Adrenal gland (tissue), 12 donors: ENCODE data around the gene KIF14. TPM values are rescaled to one million over a fixed set of nuclear protein-coding genes. Genes with fewer than 3 reads are reported as not detected.
"Not testable (repeated sequence)": the region's sequence is repeated elsewhere in the genome, so short reads cannot be mapped to it uniquely, and the experiment has no call there.

Experiments
- DNase-seq, 7 donors: peaks; one replicate each; pipeline ENCODE4 v3.0.0-alpha.2; 2019 to 2020
- H3K27ac ChIP-seq, 5 donors: fragments of 200-600 bp; sonication (generic) in 4 of 5; 1 replicate in 3 of 5; 2 replicates in 2 of 5; pipeline versions ENCODE4 v1.5.1 to v1.8.0; 2016 to 2020; ENCODE audit warnings: mild to moderate bottlenecking in 1 of 5
- H3K27me3 ChIP-seq: fragments of 200-600 bp; 2 replicates; pipeline ENCODE4 v1.8.0; 2021
- H3K36me3 ChIP-seq, 2 donors: fragments of 200-600 bp; replicated peaks in 1 of 2; 1 replicate in 1 of 2; 2 replicates in 1 of 2; pipeline versions ENCODE4 v1.5.1 to v1.8.0; 2018 to 2022
- H3K4me1 ChIP-seq, 2 donors: fragments of 200-600 bp; replicated peaks in 1 of 2; 1 replicate in 1 of 2; 2 replicates in 1 of 2; pipeline versions ENCODE4 v1.5.1 to v1.8.0; 2018 to 2021
- H3K4me3 ChIP-seq, 4 donors: fragments of 200-600 bp; sonication (generic) in 3 of 4; one replicate each; pipeline ENCODE4 v1.5.1; 2016 to 2018
- H3K9me3 ChIP-seq, 3 donors: fragments of 200-600 bp; sonication (generic) in 1 of 3; replicated peaks in 1 of 3; 1 replicate in 2 of 3; 2 replicates in 1 of 3; pipeline versions ENCODE4 v1.5.1 to v1.8.0; 2016 to 2021
- CTCF ChIP-seq, 6 experiments: fragments of 450-650 bp in 4 of 6; fragments of 200-600 bp in 2 of 6; sonication (generic) in 1 of 6; IDR thresholded peaks; 1 replicate in 5 of 6; 2 replicates in 1 of 6; pipeline versions ENCODE4 v1.5.1 to v1.8.0; 2016 to 2021; ENCODE audit warnings: antibody characterized with exemption in 6 of 6, mild to moderate bottlenecking in 2 of 6, moderate library complexity in 1 of 6
- POLR2A ChIP-seq, 2 donors: fragments of 450-650 bp; IDR thresholded peaks; one replicate each; pipeline ENCODE4 v1.6.1; 2017; ENCODE audit warnings: antibody characterized with exemption in 2 of 2, mild to moderate bottlenecking in 2 of 2, moderate library complexity in 1 of 2
- WGBS, 4 donors: extraction: QIAGEN DNeasy Blood & Tissue Kit in 2 of 4; methylation state at CpG; one replicate each; pipeline versions ENCODE4 v1.1.5 to v1.1.7; 2013 to 2017; 5-methylcytosine and 5-hydroxymethylcytosine counted together
- intact Hi-C, 2 donors: fragments of 100-400 bp; cut with DNase I; formaldehyde crosslinking; loops; one replicate each; pipeline versions ENCODE4 v1.14.1 to v1.15.0; 2022 to 2023
- polyA plus RNA-seq, 3 donors: library from polyadenylated mRNA; stranded (reverse); fragments of 200-250 nt in 2 of 3; fragments of 350-450 nt in 1 of 3; fragmentation: Illumina TruSeq in 1 of 3; extraction: RNeasy Lipid Tissue Mini Kit (QIAGEN cat#74804) in 1 of 3; gene quantifications; one replicate each; pipeline ENCODE4 v1.2.3, GENCODE V29; 2013 to 2014
- total RNA-seq, 9 donors: library from RNA; depleted of rRNA in 4 of 9; stranded (reverse); fragments of >200 nt in 4 of 9; fragments of 120-200 nt in 1 of 9; fragmentation: NEBNext Ultra II Directional in 1 of 9; extraction: Animal tissue kit (Norgen Biotek cat#: 25700) in 1 of 9; gene quantifications; one replicate each; pipeline versions ENCODE4 v1.1.0 to v1.2.4, GENCODE V29; 2013 to 2023
- donor health status: healthy with polysubstance abuse.
- donor health status: Bipolar disorder and iron deficiency.
- donor health status: DM: yes; HTN: yes; CAD: no.
- donor health status: DM: no; HTN: no; CAD: no.
- donor health status: DM: no; HTN: no; CAD: no.
- donor health status: DM: yes; HTN: yes; CAD: no.

KIF14 gene
- total and polyA plus RNA-seq, 12 donors: 0.07 to 3.5 (median 0.32) TPM

- no peak overlapping the region for H3K27ac ChIP-seq
- H3K4me1 ChIP-seq: peaks cover under 1% of the 10 kb centered on the region in 2 donors
- H3K36me3 ChIP-seq: no peaks in the 10 kb centered on the region
- no peaks in the 10 kb centered on the region for H3K9me3 ChIP-seq
- TF ChIP-seq POLR2A (IDR thresholded peaks at IDR 0.05) (no peak), CTCF (IDR thresholded peaks at IDR 0.05) (no peak)
- no peak for DNase-seq
- WGBS, 4 donors: 43 to 90% (median 65%) methylated on average over 1 to 2 of the region's 2 CpGs
- H3K27me3 ChIP-seq: no peaks in the 10 kb centered on the region
- H3K4me3 ChIP-seq: no peak overlapping the region
- intact Hi-C loops: no loop called here
These were observed 13.9 kb upstream of the KIF14 start for GRCh38 chr1:200634261-200635122.

DNA sequence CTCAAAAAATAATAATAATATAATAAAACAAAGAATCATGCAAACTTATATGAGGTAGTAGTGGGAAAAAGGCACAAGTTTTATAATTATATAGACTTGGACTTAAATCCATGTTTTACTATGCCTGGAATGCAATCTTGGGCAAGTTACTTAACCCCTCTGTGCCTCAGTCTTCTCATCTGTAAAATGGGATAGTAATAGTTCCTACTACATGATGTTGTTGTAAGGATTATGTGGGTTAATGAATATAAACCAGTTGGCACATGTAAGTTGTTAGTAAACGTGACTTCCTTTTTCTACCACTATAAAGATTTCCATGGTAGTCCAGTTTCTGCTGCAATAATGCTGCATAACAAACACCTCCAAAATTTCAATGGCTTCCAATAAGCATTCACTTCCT is 10.8 kb upstream of the KIF14 start:
- 82 to 100% (median 87%) methylated on average over 1 of the region's 1 CpG for WGBS, 4 donors
- Histone ChIP-seq H3K27me3 (no peaks in the 10 kb centered on the region), H3K27ac (no peak overlapping the region), H3K4me1 (peaks cover 0 to 3% of the 10 kb centered on the region in 2 donors), H3K4me3 (no peak overlapping the region), H3K9me3 (no peaks in the 10 kb centered on the region), H3K36me3 (no peaks in the 10 kb centered on the region)
- DNase-seq: no peak
- TF ChIP-seq CTCF (IDR thresholded peaks at IDR 0.05): no peak
- intact Hi-C loops: no loop called here

DNA sequence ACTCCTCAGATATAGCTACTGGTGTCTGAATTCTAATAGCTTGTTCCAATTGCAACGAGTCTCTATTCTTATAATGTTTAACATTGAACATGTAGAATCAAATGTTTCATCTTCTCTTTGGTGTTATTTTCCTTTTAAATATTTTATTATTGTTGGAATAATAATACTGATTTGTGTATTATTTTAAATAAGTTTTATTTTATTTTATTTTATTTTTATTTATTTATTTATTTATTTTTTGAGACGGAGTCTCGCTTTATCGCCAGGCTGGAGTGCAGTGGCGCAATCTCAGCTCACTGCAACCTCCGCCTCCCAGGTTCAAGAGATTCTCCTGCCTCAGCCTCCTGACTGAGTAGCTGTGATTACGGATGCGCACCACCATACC is 10.0 kb upstream of the KIF14 start:
- intact Hi-C loops, H3K36me3 ChIP-seq, H3K27me3 ChIP-seq, H3K27ac ChIP-seq, DNase-seq, H3K4me1 ChIP-seq, H3K9me3 ChIP-seq, H3K4me3 ChIP-seq: not testable (repeated sequence)
- 96 to 98% (median 97%) methylated on average over 8 of the region's 8 CpGs for WGBS, 4 donors

GRCh38 chr1:200629876-200630514 is 9.4 kb upstream of the KIF14 start:
- Histone ChIP-seq H3K36me3 (no peaks in the 10 kb centered on the region), H3K4me3 (no peak overlapping the region), H3K27me3 (no peaks in the 10 kb centered on the region), H3K27ac (no peak overlapping the region), H3K9me3 (no peaks in the 10 kb centered on the region), H3K4me1 (peaks cover 4 to 6% of the 10 kb centered on the region in 2 donors)
- intact Hi-C loops: loop anchor here (10.0 kb wide), 2 partner anchors 105 to 175 kb away; partner anchors contain the start of gene CAMSAP2 (in 1 of the 2)
- WGBS, 4 donors: 86 to 94% (median 89%) methylated on average over 8 to 9 of the region's 9 CpGs
- no peak for DNase-seq
- no peak for TF ChIP-seq POLR2A (IDR thresholded peaks at IDR 0.05)

GRCh38 chr1:200628223-200628881 is 7.8 kb upstream of the KIF14 start:
- intact Hi-C loops: loop anchor here (10.0 kb wide), 2 partner anchors 106 to 176 kb away; partner anchors contain the start of gene CAMSAP2 (in 1 of the 2)
- Histone ChIP-seq H3K27me3 (no peaks in the 10 kb centered on the region), H3K27ac (no peak overlapping the region), H3K4me3 (no peak overlapping the region), H3K4me1 (peaks cover 12 to 13% of the 10 kb centered on the region in 2 donors), H3K36me3 (no peaks in the 10 kb centered on the region), H3K9me3 (no peaks in the 10 kb centered on the region)
- no peak for TF ChIP-seq POLR2A (IDR thresholded peaks at IDR 0.05)
- DNase-seq: no peak
- WGBS, 4 donors: 70 to 77% (median 72%) methylated on average over 7 of the region's 7 CpGs
